A673 (cell line): ENCODE data around the gene IL22RA1.

Experiments
- CTCF ChIP-seq: fragments of 300-800, 200-600 bp; sonication (generic); conservative IDR thresholded peaks from 2 replicates; pipeline ENCODE4 v1.5.1; 2017; ENCODE audit warnings: low read depth, mild to moderate bottlenecking, antibody characterized with exemption, low read length, moderate library complexity, mixed read lengths
- EZH2 ChIP-seq: fragments of 200-600 bp; sonication (generic); IDR thresholded peaks from 2 replicates; pipeline ENCODE4 v1.6.1; 2017; ENCODE audit warnings: borderline replicate concordance, low read depth, mild to moderate bottlenecking, mixed read lengths, antibody characterized with exemption, low read length; ENCODE audit not compliant: poor library complexity, severe bottlenecking

GRCh38 chr1:24102961-24103360 is 40.0 kb downstream of the IL22RA1 start:
- TF ChIP-seq EZH2 (no peak), CTCF (no peak)
